H9 (cell line): ENCODE measurements around the gene MKRN3. TPM values are rescaled to one million over a fixed set of nuclear protein-coding genes. Genes with fewer than 3 reads are reported as not detected.

ENCODE experiments used
- DNase-seq: peaks from one replicate; pipeline ENCODE4 v3.0.0-alpha.2; 2017
- H2AFZ ChIP-seq: one replicate; pipeline ENCODE4 v1.6.1; 2013; ENCODE audit warnings: mild to moderate bottlenecking, low read length, control low read depth, moderate library complexity
- H2AK5ac ChIP-seq: 2 replicates; pipeline ENCODE4 v1.6.1; 2013; ENCODE audit warnings: low read length, control low read depth, mixed read lengths; ENCODE audit not compliant: insufficient read length
- H2BK120ac ChIP-seq: one replicate; pipeline ENCODE4 v1.6.1; 2013; ENCODE audit warnings: low read depth, mild to moderate bottlenecking, low read length, control low read depth, inconsistent platforms; ENCODE audit not compliant: poor library complexity, severe bottlenecking
- H2BK12ac ChIP-seq: 2 replicates; pipeline ENCODE4 v1.6.1; 2013; ENCODE audit warnings: low read length, control low read depth, mixed read lengths, low read depth; ENCODE audit not compliant: insufficient read length
- H2BK15ac ChIP-seq: 2 replicates; pipeline ENCODE4 v1.6.1; 2013; ENCODE audit warnings: low read depth, low read length, control low read depth
- H2BK20ac ChIP-seq: one replicate; pipeline ENCODE4 v1.6.1; 2013; ENCODE audit warnings: low read depth, mild to moderate bottlenecking, low read length, control low read depth, inconsistent platforms; ENCODE audit not compliant: poor library complexity, severe bottlenecking
- H2BK5ac ChIP-seq: 2 replicates; pipeline ENCODE4 v1.6.1; 2013; ENCODE audit warnings: low read length, control low read depth, mixed read lengths; ENCODE audit not compliant: insufficient read length
- H3K14ac ChIP-seq: 2 replicates; pipeline ENCODE4 v1.6.1; 2013; ENCODE audit warnings: low read length, control low read depth; ENCODE audit not compliant: insufficient read depth
- H3K18ac ChIP-seq: 2 replicates; pipeline ENCODE4 v1.6.1; 2013; ENCODE audit warnings: low read depth, mild to moderate bottlenecking, mixed read lengths, low read length, control low read depth; ENCODE audit not compliant: insufficient read length
- H3K23ac ChIP-seq: 2 replicates; pipeline ENCODE4 v1.6.1; 2013; ENCODE audit warnings: low read length, control low read depth, mixed read lengths, low read depth; ENCODE audit not compliant: insufficient read length
- H3K23me2 ChIP-seq: 2 replicates; pipeline ENCODE4 v1.6.1; 2013; ENCODE audit warnings: low read depth, mild to moderate bottlenecking, mixed read lengths, low read length, control low read depth; ENCODE audit not compliant: insufficient read length, poor library complexity, severe bottlenecking
- H3K27ac ChIP-seq: 2 replicates; pipeline ENCODE4 v1.5.1; 2013; ENCODE audit warnings: low read length, control low read depth, mixed read lengths, low read depth; ENCODE audit not compliant: insufficient read length
- H3K27me3 ChIP-seq: 2 replicates; pipeline ENCODE4 v1.6.1; 2013; ENCODE audit warnings: low read length, control low read depth, inconsistent platforms; ENCODE audit not compliant: insufficient read depth
- H3K4ac ChIP-seq: 2 replicates; pipeline ENCODE4 v1.6.1; 2013; ENCODE audit warnings: low read depth, mild to moderate bottlenecking, control low read depth, inconsistent platforms, low read length, moderate library complexity
- H3K4me1 ChIP-seq: 2 replicates; pipeline ENCODE4 v1.6.1; 2013; ENCODE audit warnings: low read length, control low read depth, inconsistent platforms; ENCODE audit not compliant: insufficient read depth
- H3K4me2 ChIP-seq: 2 replicates; pipeline ENCODE4 v1.6.1; 2013; ENCODE audit warnings: low read length, control low read depth, mixed read lengths; ENCODE audit not compliant: insufficient read length, insufficient read depth
- H3K56ac ChIP-seq: 2 replicates; pipeline ENCODE4 v1.6.1; 2013; ENCODE audit warnings: low read depth, mild to moderate bottlenecking, mixed read lengths, low read length, control low read depth; ENCODE audit not compliant: insufficient read length
- H3K79me1 ChIP-seq: 2 replicates; pipeline ENCODE4 v1.6.1; 2013; ENCODE audit warnings: low read depth, mild to moderate bottlenecking, moderate library complexity, low read length, control low read depth, inconsistent platforms; ENCODE audit not compliant: insufficient read depth, poor library complexity, severe bottlenecking
- H3K79me2 ChIP-seq: 2 replicates; pipeline ENCODE4 v1.6.1; 2013; ENCODE audit warnings: low read length, control low read depth, inconsistent platforms; ENCODE audit not compliant: insufficient read depth
- H3K9ac ChIP-seq: 2 replicates; pipeline ENCODE4 v1.6.1; 2013; ENCODE audit warnings: low read length, control low read depth, mixed read lengths; ENCODE audit not compliant: insufficient read length; ENCODE audit errors: extremely low read depth
- H3K9me3 ChIP-seq: one replicate; pipeline ENCODE4 v1.6.1; 2013; ENCODE audit warnings: low read depth, low read length, inconsistent platforms; ENCODE audit not compliant: control insufficient read depth
- H3T11ph ChIP-seq: one replicate; pipeline ENCODE4 v1.6.1; 2013; ENCODE audit warnings: mild to moderate bottlenecking, low read length, control low read depth, inconsistent platforms
- H4K20me1 ChIP-seq: one replicate; pipeline ENCODE4 v1.6.1; 2013; ENCODE audit not compliant: control insufficient read depth, insufficient read length, insufficient read depth
- H4K5ac ChIP-seq: 2 replicates; pipeline ENCODE4 v1.6.1; 2013; ENCODE audit warnings: low read depth, mild to moderate bottlenecking, mixed read lengths, low read length, control low read depth; ENCODE audit not compliant: insufficient read length
- H4K8ac ChIP-seq: replicated peaks from 2 replicates; pipeline ENCODE4 v1.6.1; 2013; ENCODE audit warnings: low read length, control low read depth, mixed read lengths, low read depth; ENCODE audit not compliant: insufficient read length
- H4K91ac ChIP-seq: 2 replicates; pipeline ENCODE4 v1.6.1; 2013; ENCODE audit warnings: low read depth, mild to moderate bottlenecking, moderate library complexity, mixed read lengths, low read length, control low read depth; ENCODE audit not compliant: insufficient read length
- H3K27ac Mint-ChIP-seq, 3 experiments: 2 replicates in 2 of 3; 3 replicates in 1 of 3; pipeline ENCODE4 v1.8.0; 2020 to 2021; ENCODE audit warnings: mixed read lengths in 3 of 3, mild to moderate bottlenecking in 1 of 3, moderate library complexity in 1 of 3
- H3K27me3 Mint-ChIP-seq: 2 replicates; pipeline ENCODE4 v1.8.0; 2021; ENCODE audit warnings: low read depth, mild to moderate bottlenecking, moderate library complexity, mixed read lengths
- H3K36me3 Mint-ChIP-seq, 3 experiments: 2 replicates in 2 of 3; 3 replicates in 1 of 3; pipeline ENCODE4 v1.8.0; 2020 to 2021; ENCODE audit warnings: low read depth in 3 of 3, mixed read lengths in 3 of 3; ENCODE audit not compliant: insufficient read depth in 1 of 3
- H3K4me1 Mint-ChIP-seq, 2 experiments: 2 replicates each; pipeline ENCODE4 v1.8.0; 2020; ENCODE audit warnings: mixed read lengths in 2 of 2
- H3K4me3 Mint-ChIP-seq, 2 experiments: 2 replicates in 1 of 2; 3 replicates in 1 of 2; pipeline ENCODE4 v1.8.0; 2020 to 2021; ENCODE audit warnings: mild to moderate bottlenecking in 2 of 2, mixed read lengths in 2 of 2, moderate library complexity in 1 of 2
- H3K9me3 Mint-ChIP-seq, 2 experiments: 2 replicates in 1 of 2; 3 replicates in 1 of 2; pipeline ENCODE4 v1.8.0; 2020; ENCODE audit warnings: mild to moderate bottlenecking in 2 of 2, mixed read lengths in 2 of 2, moderate library complexity in 1 of 2
- CTCF ChIP-seq: fragments of 200-600 bp; sonication (generic); conservative IDR thresholded peaks from 3 replicates; pipeline ENCODE4 v1.8.0; 2021; ENCODE audit warnings: antibody characterized with exemption, mild to moderate bottlenecking
- WGBS: extraction: QIAGEN DNeasy Blood & Tissue Kit; methylation state at CpG from one replicate; pipeline ENCODE4 v1.1.7; 2013; ENCODE audit warnings: missing lambda C conversion rate, low lambda C conversion rate, mixed read lengths; ENCODE audit not compliant: insufficient read length; ENCODE audit errors: extremely low coverage; 5-methylcytosine and 5-hydroxymethylcytosine counted together
- total RNA-seq: library from RNA; stranded (reverse); gene quantifications from 2 replicates; pipeline ENCODE4 v1.2.1, GENCODE V29; 2021

MKRN3 gene
- total RNA-seq, 1 experiment from 2014 or later: not detected

GRCh38 chr15:23567921-23568320, 2.4 kb downstream of the MKRN3 start:
- Histone ChIP-seq H3K79me2 (no peaks in the 10 kb centered on the region), H4K20me1 (no peaks in the 10 kb centered on the region), H2BK5ac (no peak overlapping the region), H3K14ac (no peak overlapping the region), H3K18ac (no peak overlapping the region), H4K5ac (no peak overlapping the region), H3T11ph (no peak overlapping the region), H3K79me1 (no peaks in the 10 kb centered on the region), H4K8ac (no peak overlapping the region), H3K4me1 (no peaks in the 10 kb centered on the region), H3K9me3 (peaks cover 57% of the 10 kb centered on the region), H2BK20ac (no peak overlapping the region), H2AFZ (no peak overlapping the region), H3K23ac (no peak overlapping the region), H3K23me2 (no peaks in the 10 kb centered on the region), H2BK120ac (no peak overlapping the region), H2BK15ac (no peak overlapping the region), H3K27me3 (no peaks in the 10 kb centered on the region), H2AK5ac (no peak overlapping the region), H2BK12ac (no peak overlapping the region), H3K4ac (no peak overlapping the region), H3K4me2 (no peak overlapping the region), H4K91ac (no peak overlapping the region), H3K56ac (no peak overlapping the region), H3K27ac (no peak overlapping the region), H3K9ac (no peak overlapping the region)
- TF ChIP-seq CTCF: no peak
- no peak overlapping the region for H3K27ac Mint-ChIP-seq
- WGBS: no CpG with 5 or more reads among the region's 1 CpG
- no peaks in the 10 kb centered on the region for H3K27me3 Mint-ChIP-seq
- no peak overlapping the region for H3K4me3 Mint-ChIP-seq
- H3K9me3 Mint-ChIP-seq: peaks cover 58 to 71% of the 10 kb centered on the region in 2 experiments
- DNase-seq: no peak
- H3K36me3 Mint-ChIP-seq: peaks cover 13 to 15% (median 15%) of the 10 kb centered on the region in 3 experiments
- no peaks in the 10 kb centered on the region; a peak in 1 of 4 replicates for H3K4me1 Mint-ChIP-seq
